Measurements from ENCODE around the gene MAP4K4. TPM values are rescaled to one million over a fixed set of nuclear protein-coding genes. Genes with fewer than 3 reads are reported as not detected.
"Not testable (repeated sequence)": the region's sequence is repeated elsewhere in the genome, so short reads cannot be mapped to it uniquely, and the experiment has no call there.

MAP4K4 gene
- total RNA-seq, 1 donor from 2014 or later, result 68.4 TPM

DNA sequence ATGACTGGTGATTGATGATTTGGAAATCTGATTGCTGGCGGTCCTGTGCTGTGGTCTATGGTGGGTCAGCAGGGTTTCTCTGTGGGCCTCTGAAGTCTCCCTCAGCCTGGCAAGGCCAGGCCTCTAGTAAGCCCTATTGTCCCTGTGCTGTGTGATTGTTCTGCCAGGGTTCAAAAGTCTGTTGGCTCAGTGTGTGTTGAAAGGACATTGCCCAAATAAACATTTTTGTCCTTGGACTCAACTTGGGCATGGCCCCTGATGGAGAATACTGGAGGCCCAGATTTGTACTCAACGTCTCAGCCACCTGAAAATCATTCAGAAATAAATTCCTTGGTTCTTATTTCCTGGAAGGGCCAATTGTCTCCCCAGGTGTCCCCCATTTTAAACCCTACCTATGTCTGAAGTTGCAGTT, 74.4 kb downstream of the MAP4K4 start:
- intact Hi-C loops (cut with DNase I), result no loop called here

GRCh38 chr2:101773137-101773536, 75.6 kb downstream of the MAP4K4 start:
- Histone ChIP-seq H3K27me3 (ENCODE audit: low read depth) (no peaks in the 10 kb centered on the region), H3K4me3 (no peak overlapping the region), H3K4me1 (peaks cover 79% of the 10 kb centered on the region), H3K9me3 (no peaks in the 10 kb centered on the region), H3K27ac (no peak overlapping the region), H3K36me3 (no peaks in the 10 kb centered on the region)
- no peak for DNase-seq
- ATAC-seq, result no peak
- intact Hi-C loops (cut with DNase I), result no loop called here
- TF ChIP-seq, protein P1, sequence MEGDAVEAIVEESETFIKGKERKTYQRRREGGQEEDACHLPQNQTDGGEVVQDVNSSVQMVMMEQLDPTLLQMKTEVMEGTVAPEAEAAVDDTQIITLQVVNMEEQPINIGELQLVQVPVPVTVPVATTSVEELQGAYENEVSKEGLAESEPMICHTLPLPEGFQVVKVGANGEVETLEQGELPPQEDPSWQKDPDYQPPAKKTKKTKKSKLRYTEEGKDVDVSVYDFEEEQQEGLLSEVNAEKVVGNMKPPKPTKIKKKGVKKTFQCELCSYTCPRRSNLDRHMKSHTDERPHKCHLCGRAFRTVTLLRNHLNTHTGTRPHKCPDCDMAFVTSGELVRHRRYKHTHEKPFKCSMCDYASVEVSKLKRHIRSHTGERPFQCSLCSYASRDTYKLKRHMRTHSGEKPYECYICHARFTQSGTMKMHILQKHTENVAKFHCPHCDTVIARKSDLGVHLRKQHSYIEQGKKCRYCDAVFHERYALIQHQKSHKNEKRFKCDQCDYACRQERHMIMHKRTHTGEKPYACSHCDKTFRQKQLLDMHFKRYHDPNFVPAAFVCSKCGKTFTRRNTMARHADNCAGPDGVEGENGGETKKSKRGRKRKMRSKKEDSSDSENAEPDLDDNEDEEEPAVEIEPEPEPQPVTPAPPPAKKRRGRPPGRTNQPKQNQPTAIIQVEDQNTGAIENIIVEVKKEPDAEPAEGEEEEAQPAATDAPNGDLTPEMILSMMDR (IDR thresholded peaks at IDR 0.05), result no peak

More for the DNA sequence above, 74.4 kb downstream of the MAP4K4 start:
- TF ChIP-seq, protein P1 (IDR thresholded peaks at IDR 0.05), result no peak
- Histone ChIP-seq H3K27ac (no peak overlapping the region), H3K27me3 (ENCODE audit: low read depth) (no peaks in the 10 kb centered on the region), H3K4me3 (no peak overlapping the region), H3K36me3 (no peaks in the 10 kb centered on the region), H3K4me1 (peaks cover 79% of the 10 kb centered on the region), H3K9me3 (no peaks in the 10 kb centered on the region)
- ATAC-seq, result no peak
- DNase-seq, result no peak

GRCh38 chr2:101773961-101774360, 76.5 kb downstream of the MAP4K4 start:
- H3K9me3 ChIP-seq; ATAC-seq; H3K27ac ChIP-seq; H3K36me3 ChIP-seq; H3K4me3 ChIP-seq; H3K27me3 ChIP-seq (ENCODE audit: low read depth); DNase-seq; intact Hi-C loops (cut with DNase I): not testable (repeated sequence)
- peaks cover 79% of the 10 kb centered on the region for H3K4me1 ChIP-seq

- ATAC-seq, result no peak
- no peaks in the 10 kb centered on the region for H3K36me3 ChIP-seq
- H3K9me3 ChIP-seq, result no peaks in the 10 kb centered on the region
- H3K4me3 ChIP-seq, result no peak overlapping the region
- no peak overlapping the region for H3K27ac ChIP-seq
- peaks cover 81% of the 10 kb centered on the region for H3K4me1 ChIP-seq
- TF ChIP-seq, protein P1 (IDR thresholded peaks at IDR 0.05), result no peak
- no peak for DNase-seq
- intact Hi-C loops (cut with DNase I), result no loop called here
- no peaks in the 10 kb centered on the region for H3K27me3 ChIP-seq (ENCODE audit: low read depth)
These were observed 77.6 kb downstream of the MAP4K4 start for GRCh38 chr2:101775092-101775491.

DNA sequence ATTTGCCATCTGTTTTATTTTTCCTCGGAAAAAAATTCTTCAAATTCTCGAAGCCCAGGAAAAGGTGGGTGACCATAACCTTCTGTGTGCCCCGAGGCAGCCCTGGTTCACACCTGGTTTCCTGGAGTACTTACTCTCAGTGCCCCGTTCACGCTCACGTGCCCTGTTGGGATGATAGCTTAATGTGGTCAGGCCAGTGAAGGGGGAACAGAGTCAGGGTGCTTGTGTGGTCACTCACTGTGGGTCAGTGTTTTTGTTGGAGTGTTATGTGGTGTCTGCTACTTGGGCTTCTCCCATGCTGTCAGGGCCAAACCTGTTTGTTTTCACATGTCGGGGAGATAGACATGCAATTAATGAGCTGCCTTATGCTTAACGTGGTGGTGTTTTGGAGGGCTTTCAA, 78.1 kb downstream of the MAP4K4 start:
- DNase-seq (no peak), ATAC-seq (no peak)
- intact Hi-C loops (cut with DNase I), result no loop called here
- Histone ChIP-seq H3K9me3 (no peaks in the 10 kb centered on the region), H3K27me3 (ENCODE audit: low read depth) (no peaks in the 10 kb centered on the region), H3K27ac (no peak overlapping the region), H3K4me1 (peaks cover 80% of the 10 kb centered on the region), H3K4me3 (no peak overlapping the region), H3K36me3 (no peaks in the 10 kb centered on the region)
- TF ChIP-seq, protein P1 (IDR thresholded peaks at IDR 0.05), result no peak

DNA sequence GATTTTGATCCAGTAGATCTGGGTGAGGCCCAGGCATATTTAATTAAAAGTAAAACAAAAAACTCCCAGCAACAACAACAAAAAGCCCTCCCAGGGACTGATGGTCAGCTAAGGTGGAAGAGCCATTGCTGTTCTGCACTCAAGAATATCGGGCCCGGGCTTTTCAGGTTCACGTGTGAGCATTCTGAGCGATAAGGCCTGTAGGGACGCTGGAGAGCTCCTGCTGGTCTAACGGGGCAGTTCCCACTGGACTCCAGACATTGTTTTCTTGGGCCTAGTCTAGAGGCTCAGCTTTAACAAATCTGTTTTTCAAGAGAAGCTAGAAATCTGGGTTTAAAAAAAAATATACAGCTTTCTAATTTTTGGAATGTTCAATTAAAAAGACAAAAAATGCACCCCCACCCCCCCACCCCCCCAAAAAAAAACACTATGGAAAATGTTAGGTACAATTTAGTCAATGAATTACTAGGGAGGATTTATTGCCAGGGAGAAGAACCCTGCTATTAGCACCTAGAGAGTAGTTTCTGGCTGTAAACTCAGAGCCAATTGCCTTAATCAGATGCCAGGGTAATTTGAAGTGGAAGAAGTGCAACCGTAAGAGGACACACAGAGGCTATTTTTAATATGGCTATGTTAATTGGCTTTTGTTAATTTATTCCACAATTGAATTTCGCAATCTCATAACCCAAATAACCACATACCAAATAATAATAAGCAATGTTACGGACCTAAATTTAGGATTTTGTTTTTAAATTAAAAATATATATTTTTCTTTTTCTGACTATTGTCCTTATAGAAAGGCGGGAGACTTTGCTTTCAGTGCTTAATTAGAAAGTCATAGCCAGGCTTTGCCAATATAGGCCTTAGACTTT, 78.9 kb downstream of the MAP4K4 start:
- TF ChIP-seq, protein P1 (IDR thresholded peaks at IDR 0.05), result no peak
- intact Hi-C loops (cut with DNase I), result no loop called here
- H3K27me3 ChIP-seq (ENCODE audit: low read depth), result no peaks in the 10 kb centered on the region
- no peak overlapping the region for H3K4me3 ChIP-seq
- H3K4me1 ChIP-seq, result peaks cover 79% of the 10 kb centered on the region
- ATAC-seq (no peak), DNase-seq (no peak)
- no peaks in the 10 kb centered on the region for H3K36me3 ChIP-seq
- H3K27ac ChIP-seq, result no peak overlapping the region
- no peaks in the 10 kb centered on the region for H3K9me3 ChIP-seq

Measured in lower lobe of right lung (tissue), 2 donors.